Neuronal stem cell (in vitro differentiated cells): Measurements from ENCODE around the gene NSUN6.

Source experiments
- DNase-seq: peaks from one replicate; pipeline ENCODE4 v3.0.0-alpha.2; 2013; ENCODE audit warnings: low spot score
- H2AFZ ChIP-seq: one replicate; pipeline ENCODE4 v1.6.1; 2013; ENCODE audit warnings: mild to moderate bottlenecking, low read length, inconsistent platforms
- H2AK5ac ChIP-seq: 2 replicates; pipeline ENCODE4 v1.6.1; 2013; ENCODE audit warnings: low read depth, mild to moderate bottlenecking, inconsistent platforms, low read length, moderate library complexity, mixed read lengths
- H2BK120ac ChIP-seq: 2 replicates; pipeline ENCODE4 v1.6.1; 2013; ENCODE audit warnings: low read depth, mild to moderate bottlenecking, inconsistent platforms, low read length, moderate library complexity, mixed read lengths
- H2BK12ac ChIP-seq: one replicate; pipeline ENCODE4 v1.6.1; 2013; ENCODE audit warnings: low read length, inconsistent platforms
- H2BK15ac ChIP-seq: 2 replicates; pipeline ENCODE4 v1.6.1; 2013; ENCODE audit warnings: mild to moderate bottlenecking, low read length, inconsistent platforms, mixed read lengths
- H2BK5ac ChIP-seq: one replicate; pipeline ENCODE4 v1.6.1; 2013; ENCODE audit warnings: inconsistent platforms, mild to moderate bottlenecking, low read length, moderate library complexity
- H3K14ac ChIP-seq: one replicate; pipeline ENCODE4 v1.6.1; 2013; ENCODE audit warnings: low read length, inconsistent platforms
- H3K18ac ChIP-seq: 2 replicates; pipeline ENCODE4 v1.6.1; 2013; ENCODE audit warnings: low read length, inconsistent platforms
- H3K23ac ChIP-seq: 2 replicates; pipeline ENCODE4 v1.6.1; 2013; ENCODE audit warnings: low read depth, mild to moderate bottlenecking, mixed read lengths, low read length, inconsistent platforms; ENCODE audit not compliant: poor library complexity
- H3K27ac ChIP-seq: replicated peaks from 3 replicates; pipeline ENCODE4 v1.5.1; 2013; ENCODE audit warnings: low read length, inconsistent platforms
- H3K27me3 ChIP-seq, 3 experiments: 2 replicates each; pipeline ENCODE4 v1.6.1; 2013; ENCODE audit warnings: low read length in 3 of 3, mild to moderate bottlenecking in 2 of 3, inconsistent platforms in 1 of 3, low read depth in 1 of 3, mixed read lengths in 1 of 3, moderate library complexity in 1 of 3; ENCODE audit not compliant: control insufficient read depth in 3 of 3, insufficient read depth in 3 of 3
- H3K36me3 ChIP-seq, 2 donors: replicated peaks in 1 of 2; 2 replicates each; pipeline ENCODE4 v1.6.1; 2013; ENCODE audit warnings: low read length in 2 of 2; ENCODE audit not compliant: control insufficient read depth in 2 of 2, insufficient read depth in 2 of 2
- H3K4ac ChIP-seq: 2 replicates; pipeline ENCODE4 v1.6.1; 2013; ENCODE audit warnings: inconsistent platforms, mild to moderate bottlenecking, low read length, moderate library complexity
- H3K4me1 ChIP-seq, 2 donors: 1 replicate in 1 of 2; 2 replicates in 1 of 2; pipeline ENCODE4 v1.6.1; 2013; ENCODE audit warnings: low read length in 2 of 2, low read depth in 1 of 2; ENCODE audit not compliant: control insufficient read depth in 2 of 2, insufficient read depth in 1 of 2
- H3K4me2 ChIP-seq: one replicate; pipeline ENCODE4 v1.6.1; 2013; ENCODE audit warnings: mild to moderate bottlenecking, low read length, inconsistent platforms; ENCODE audit not compliant: insufficient read depth, poor library complexity, severe bottlenecking
- H3K4me3 ChIP-seq, 2 donors: 2 replicates each; pipeline ENCODE4 v1.5.1; 2013; ENCODE audit warnings: low read length in 2 of 2, mild to moderate bottlenecking in 2 of 2, inconsistent platforms in 1 of 2, moderate library complexity in 1 of 2
- H3K79me1 ChIP-seq: one replicate; pipeline ENCODE4 v1.6.1; 2013; ENCODE audit warnings: low read depth, mild to moderate bottlenecking, inconsistent platforms, low read length, moderate library complexity
- H3K9ac ChIP-seq: one replicate; pipeline ENCODE4 v1.6.1; 2013; ENCODE audit warnings: mild to moderate bottlenecking, low read depth, low read length, inconsistent platforms; ENCODE audit not compliant: poor library complexity
- H3K9me3 ChIP-seq, 2 donors: replicated peaks in 1 of 2; 2 replicates each; pipeline versions ENCODE3 to v1.6.1; 2013; ENCODE audit warnings: low read length in 2 of 2, mild to moderate bottlenecking in 2 of 2, inconsistent platforms in 1 of 2, low read depth in 1 of 2, mixed read lengths in 1 of 2, moderate library complexity in 1 of 2; ENCODE audit not compliant: control insufficient read depth in 2 of 2, insufficient read depth in 1 of 2
- H4K8ac ChIP-seq: one replicate; pipeline ENCODE4 v1.6.1; 2013; ENCODE audit warnings: low read depth, mild to moderate bottlenecking, inconsistent platforms, low read length, moderate library complexity
- H4K91ac ChIP-seq: one replicate; pipeline ENCODE4 v1.6.1; 2013; ENCODE audit warnings: low read length, low read depth, mild to moderate bottlenecking, inconsistent platforms; ENCODE audit not compliant: poor library complexity
- WGBS, 2 donors: extraction: QIAGEN DNeasy Blood & Tissue Kit; methylation state at CpG; one replicate each; pipeline ENCODE4 v1.1.7; 2013; ENCODE audit warnings: missing lambda C conversion rate in 2 of 2, mixed read lengths in 1 of 2; ENCODE audit not compliant: insufficient read length in 2 of 2, insufficient replicate concordance in 1 of 2; ENCODE audit errors: extremely low coverage in 2 of 2; 5-methylcytosine and 5-hydroxymethylcytosine counted together

Gene NSUN6

GRCh38 chr10:18684416-18684815, 33.0 kb upstream of the NSUN6 start:
- no peak for DNase-seq
- WGBS, 2 donors: no CpG with 5 or more reads among the region's 1 CpG

GRCh38 chr10:18683427-18683826, 32.0 kb upstream of the NSUN6 start:
- Histone ChIP-seq H3K4me1 (no peaks in the 10 kb centered on the region), H4K8ac (no peak overlapping the region), H3K23ac (no peak overlapping the region), H3K27ac (no peak overlapping the region), H2AFZ (no peak overlapping the region), H3K4ac (no peak overlapping the region), H3K9me3 (no peaks in the 10 kb centered on the region), H3K9ac (no peak overlapping the region), H3K18ac (no peak overlapping the region), H3K79me1 (no peaks in the 10 kb centered on the region), H2BK12ac (no peak overlapping the region), H4K91ac (no peak overlapping the region), H3K14ac (no peak overlapping the region), H3K4me2 (no peak overlapping the region), H3K4me3 (no peak overlapping the region), H2BK15ac (no peak overlapping the region), H3K36me3 (peaks cover 0 to 40% of the 10 kb centered on the region in 2 donors), H2BK5ac (no peak overlapping the region), H2BK120ac (no peak overlapping the region), H3K27me3 (no peaks in the 10 kb centered on the region), H2AK5ac (no peak overlapping the region)
- WGBS, 2 donors: no CpG with 5 or more reads among the region's 1 CpG
- DNase-seq: no peak

More at GRCh38 chr10:18684416-18684815, 33.0 kb upstream of the NSUN6 start:
- H3K23ac ChIP-seq: no peak overlapping the region
- no peaks in the 10 kb centered on the region for H3K79me1 ChIP-seq
- no peak overlapping the region for H4K91ac ChIP-seq
- no peak overlapping the region for H2BK120ac ChIP-seq
- no peak overlapping the region for H3K4ac ChIP-seq
- no peak overlapping the region for H3K9ac ChIP-seq
- no peaks in the 10 kb centered on the region for H3K9me3 ChIP-seq
- H3K4me2 ChIP-seq: no peak overlapping the region
- no peak overlapping the region for H2AFZ ChIP-seq
- H2BK5ac ChIP-seq: no peak overlapping the region
- no peak overlapping the region for H3K14ac ChIP-seq
- no peak overlapping the region for H2BK15ac ChIP-seq
- no peaks in the 10 kb centered on the region for H3K4me1 ChIP-seq
- H3K27ac ChIP-seq: no peak overlapping the region
- no peak overlapping the region for H2BK12ac ChIP-seq
- H3K4me3 ChIP-seq: no peak overlapping the region
- H4K8ac ChIP-seq: no peak overlapping the region
- H3K27me3 ChIP-seq: no peaks in the 10 kb centered on the region
- peaks cover 0 to 30% of the 10 kb centered on the region in 2 donors for H3K36me3 ChIP-seq
- no peak overlapping the region for H3K18ac ChIP-seq
- no peak overlapping the region for H2AK5ac ChIP-seq

GRCh38 chr10:18681971-18682411, 30.6 kb upstream of the NSUN6 start:
- Histone ChIP-seq H2BK12ac (no peak overlapping the region), H3K4ac (no peak overlapping the region), H2AFZ (no peak overlapping the region), H2AK5ac (no peak overlapping the region), H2BK5ac (no peak overlapping the region), H3K27me3 (no peaks in the 10 kb centered on the region), H3K23ac (no peak overlapping the region), H4K8ac (no peak overlapping the region), H3K36me3 (peaks cover 0 to 54% of the 10 kb centered on the region in 2 donors), H4K91ac (no peak overlapping the region), H3K9ac (no peak overlapping the region), H3K4me2 (no peak overlapping the region), H3K9me3 (no peaks in the 10 kb centered on the region), H2BK15ac (no peak overlapping the region), H3K79me1 (no peaks in the 10 kb centered on the region), H3K18ac (no peak overlapping the region), H2BK120ac (no peak overlapping the region), H3K4me3 (no peak overlapping the region), H3K27ac (no peak overlapping the region), H3K14ac (no peak overlapping the region), H3K4me1 (no peaks in the 10 kb centered on the region)
- no peak for DNase-seq
- WGBS, 2 donors: no CpG with 5 or more reads among the region's 4 CpGs

DNA sequence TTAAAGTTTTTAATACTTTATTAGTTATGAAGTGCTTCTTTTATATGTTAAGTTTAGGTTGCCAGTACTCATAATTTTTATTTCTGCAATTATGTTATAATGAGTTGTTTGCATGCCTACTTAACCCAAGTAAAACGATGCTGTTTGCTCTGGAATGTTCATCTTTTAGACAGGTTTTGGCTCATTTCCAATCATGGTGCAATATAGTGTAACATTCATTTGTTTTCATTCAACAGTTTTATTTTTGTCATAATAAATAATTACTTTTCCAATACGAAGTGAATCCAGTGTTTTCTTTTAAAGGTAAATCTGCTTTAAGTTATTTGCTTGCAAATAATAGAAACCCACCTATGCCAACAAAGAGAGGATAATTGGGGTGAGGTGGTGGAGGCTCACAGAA, 30.0 kb upstream of the NSUN6 start:
- no peak for DNase-seq
- WGBS, 2 donors: no CpG with 5 or more reads among the region's 2 CpGs
- H3K18ac ChIP-seq: no peak overlapping the region
- no peak overlapping the region for H3K4ac ChIP-seq
- no peak overlapping the region for H2BK120ac ChIP-seq
- no peak overlapping the region for H2BK5ac ChIP-seq
- H3K9ac ChIP-seq: no peak overlapping the region
- H3K4me1 ChIP-seq: no peaks in the 10 kb centered on the region
- no peak overlapping the region for H2BK12ac ChIP-seq
- H3K4me3 ChIP-seq: no peak overlapping the region
- no peak overlapping the region for H3K23ac ChIP-seq
- H3K14ac ChIP-seq: no peak overlapping the region
- no peak overlapping the region for H4K8ac ChIP-seq
- H3K9me3 ChIP-seq: no peaks in the 10 kb centered on the region
- no peaks in the 10 kb centered on the region for H3K27me3 ChIP-seq
- no peaks in the 10 kb centered on the region for H3K79me1 ChIP-seq
- H4K91ac ChIP-seq: no peak overlapping the region
- peaks cover 0 to 61% of the 10 kb centered on the region in 2 donors for H3K36me3 ChIP-seq
- H2AFZ ChIP-seq: no peak overlapping the region
- no peak overlapping the region for H3K4me2 ChIP-seq
- no peak overlapping the region for H2BK15ac ChIP-seq
- no peak overlapping the region for H2AK5ac ChIP-seq
- no peak overlapping the region for H3K27ac ChIP-seq
